T-cell (primary cell): ENCODE data around the gene AMZ1. TPM values are rescaled to one million over a fixed set of nuclear protein-coding genes. Genes with fewer than 3 reads are reported as not detected.
"Not testable (repeated sequence)": the region's sequence is repeated elsewhere in the genome, so short reads cannot be mapped to it uniquely, and the experiment has no call there.

Experiments used
- ATAC-seq, 4 experiments: fragments of 200-7000 bp in 3 of 4; fragments of 150-1000 bp in 1 of 4; cut with Tn5 transposase; replicated peaks in 1 of 4; 1 replicate in 3 of 4; 2 replicates in 1 of 4; pipeline ENCODE4 v1.10.0; 2021; ENCODE audit warnings: moderate library complexity in 3 of 4, mild to moderate bottlenecking in 2 of 4, moderate number of reproducible peaks in 1 of 4
- CTCF ChIA-PET, 2 donors: fragments of 300-600 bp; sonication (Branson Sonifier 250); formaldehyde crosslinking; loops; one replicate each; lab custom pipeline; 2022; ENCODE audit warnings: antibody characterized with exemption in 2 of 2; lab: Charles Lee
- POLR2A ChIA-PET, 2 donors: fragments of 300-600 bp; sonication (Branson Sonifier 250); formaldehyde crosslinking; loops; one replicate each; lab custom pipeline; 2022; ENCODE audit warnings: antibody characterized with exemption in 2 of 2; lab: Charles Lee
- DNase-seq, 35 experiments: peaks; one replicate each; pipeline versions ENCODE4 v3.0.0 to v3.0.0-alpha.2; 2013 to 2023
- H3K27ac ChIP-seq: one replicate; pipeline ENCODE4 v1.5.1; 2013; ENCODE audit warnings: low read length
- H3K27me3 ChIP-seq, 2 experiments: replicated peaks in 1 of 2; 1 replicate in 1 of 2; 2 replicates in 1 of 2; pipeline versions ENCODE4 v1.6.1 to v1.7.0; 2013; ENCODE audit warnings: low read length in 1 of 2, mixed read lengths in 1 of 2; ENCODE audit not compliant: control insufficient read depth in 2 of 2, insufficient read depth in 2 of 2; ENCODE audit errors: extremely low read depth in 1 of 2
- H3K36me3 ChIP-seq, 2 donors: 1 replicate in 1 of 2; 2 replicates in 1 of 2; pipeline versions ENCODE4 v1.6.1 to v1.7.0; 2013; ENCODE audit warnings: low read length in 1 of 2; ENCODE audit not compliant: control insufficient read depth in 2 of 2, insufficient read depth in 1 of 2; ENCODE audit errors: extremely low read depth in 1 of 2
- H3K4me1 ChIP-seq, 2 experiments: 1 replicate in 1 of 2; 2 replicates in 1 of 2; pipeline versions ENCODE4 v1.6.1 to v1.7.0; 2013; ENCODE audit warnings: low read length in 2 of 2, mixed read lengths in 1 of 2; ENCODE audit not compliant: insufficient read depth in 2 of 2, control insufficient read depth in 1 of 2; ENCODE audit errors: extremely low read depth in 1 of 2
- H3K4me3 ChIP-seq, 2 donors: 1 replicate in 1 of 2; 2 replicates in 1 of 2; pipeline versions ENCODE4 v1.5.1 to v1.7.0; 2013; ENCODE audit warnings: mild to moderate bottlenecking in 2 of 2, low read length in 1 of 2, moderate library complexity in 1 of 2; ENCODE audit not compliant: control insufficient read depth in 1 of 2; ENCODE audit errors: extremely low read depth in 1 of 2
- H3K9me3 ChIP-seq: 2 replicates; pipeline ENCODE4 v1.7.0; 2013
- H3K27ac Mint-ChIP-seq, 2 donors: one replicate each; pipeline ENCODE4 v1.8.0; 2020 to 2021; ENCODE audit warnings: mild to moderate bottlenecking in 2 of 2, mixed read lengths in 2 of 2
- H3K27me3 Mint-ChIP-seq, 2 donors: one replicate each; pipeline ENCODE4 v1.8.0; 2021 to 2022; ENCODE audit warnings: mixed read lengths in 2 of 2
- H3K36me3 Mint-ChIP-seq: one replicate; pipeline ENCODE4 v1.8.0; 2021; ENCODE audit warnings: mixed read lengths
- H3K4me1 Mint-ChIP-seq, 3 donors: one replicate each; pipeline ENCODE4 v1.8.0; 2020 to 2022; ENCODE audit warnings: mixed read lengths in 3 of 3, mild to moderate bottlenecking in 1 of 3
- H3K4me3 Mint-ChIP-seq, 3 donors: one replicate each; pipeline ENCODE4 v1.8.0; 2020 to 2022; ENCODE audit warnings: mild to moderate bottlenecking in 3 of 3, mixed read lengths in 3 of 3, moderate library complexity in 3 of 3
- H3K9me3 Mint-ChIP-seq, 3 donors: one replicate each; pipeline ENCODE4 v1.8.0; 2020 to 2022; ENCODE audit warnings: mixed read lengths in 3 of 3
- WGBS: methylation state at CpG from one replicate; pipeline ENCODE4 v1.1.5; 2013; ENCODE audit warnings: missing lambda C conversion rate; ENCODE audit not compliant: insufficient coverage; 5-methylcytosine and 5-hydroxymethylcytosine counted together
- total RNA-seq, 35 experiments: library from RNA in 6 of 35; stranded (reverse) in 6 of 35; fragments of 120-200 nt in 1 of 35; gene quantifications; one replicate each; pipeline versions ENCODE4 v1.2.1 to v1.2.4 and lab custom pipeline; 2013 to 2026

The AMZ1 gene
- total RNA-seq, 5 donors from 2014 or later (not counting 1 experiment from before 2014, with no cell fraction given), result 0.09 to 0.79 (median 0.30) TPM

GRCh38 chr7:2726316-2727018, 38.5 kb downstream of the AMZ1 start:
- no peak overlapping the region for H3K4me3 Mint-ChIP-seq
- H3K27ac ChIP-seq, result no peak overlapping the region
- no peak overlapping the region for H3K27ac Mint-ChIP-seq
- ChIA-PET CTCF (interaction anchor here in 1 of 2 donors (0.5 kb wide), 1 partner anchor 83 kb away, joined by 3 read pairs; no protein-coding TSS in a partner anchor), POLR2A (no interaction called here)
- no peaks in the 10 kb centered on the region for H3K4me1 ChIP-seq
- peaks cover 5 to 14% of the 10 kb centered on the region in 2 donors for H3K36me3 ChIP-seq
- WGBS, result 91% methylated on average over 14 of the region's 18 CpGs
- no peaks in the 10 kb centered on the region for H3K9me3 ChIP-seq
- no peak for ATAC-seq
- H3K9me3 Mint-ChIP-seq, result no peaks in the 10 kb centered on the region
- H3K4me3 ChIP-seq, result no peak overlapping the region
- no peaks in the 10 kb centered on the region for H3K4me1 Mint-ChIP-seq
- no peaks in the 10 kb centered on the region for H3K27me3 Mint-ChIP-seq
- no peaks in the 10 kb centered on the region for H3K27me3 ChIP-seq
- peak in 2 of 35 experiments; percentile 4 to 10 for DNase-seq
- peaks cover 49% of the 10 kb centered on the region for H3K36me3 Mint-ChIP-seq

GRCh38 chr7:2727206-2727605, 39.2 kb downstream of the AMZ1 start:
- peak in 1 of 35 experiments; percentile 1 for DNase-seq
- H3K9me3 Mint-ChIP-seq, H3K27ac ChIP-seq, H3K9me3 ChIP-seq, H3K27ac Mint-ChIP-seq, H3K4me1 Mint-ChIP-seq, ATAC-seq, H3K4me3 ChIP-seq, POLR2A ChIA-PET, H3K27me3 Mint-ChIP-seq, H3K4me1 ChIP-seq, H3K4me3 Mint-ChIP-seq, H3K27me3 ChIP-seq, CTCF ChIA-PET: not testable (repeated sequence)
- H3K36me3 ChIP-seq, result peaks cover 5 to 15% of the 10 kb centered on the region in 2 donors
- peaks cover 56% of the 10 kb centered on the region for H3K36me3 Mint-ChIP-seq
- 72% methylated on average over 5 of the region's 13 CpGs for WGBS

- Mint-ChIP-seq H3K27me3 (no peaks in the 10 kb centered on the region), H3K27ac (no peak overlapping the region), H3K4me1 (peaks cover 0 to 4% (median 0%) of the 10 kb centered on the region in 3 donors), H3K4me3 (no peak overlapping the region), H3K36me3 (peaks cover 63% of the 10 kb centered on the region), H3K9me3 (no peaks in the 10 kb centered on the region)
- Histone ChIP-seq H3K36me3 (peaks cover 8 to 15% of the 10 kb centered on the region in 2 donors), H3K9me3 (no peaks in the 10 kb centered on the region), H3K27ac (no peak overlapping the region), H3K4me1 (no peaks in the 10 kb centered on the region), H3K27me3 (no peaks in the 10 kb centered on the region), H3K4me3 (no peak overlapping the region)
- peak in 1 of 35 experiments; percentile 5 for DNase-seq
- CTCF ChIA-PET, result no interaction called here
- 100% methylated on average over 2 of the region's 15 CpGs for WGBS
- ATAC-seq, result no peak
- POLR2A ChIA-PET, result no interaction called here
These were observed 40.5 kb downstream of the AMZ1 start for GRCh38 chr7:2728316-2729030.

- no peak for ATAC-seq
These were observed 41.3 kb downstream of the AMZ1 start for GRCh38 chr7:2729031-2729892.

GRCh38 chr7:2729893-2730716, 42.1 kb downstream of the AMZ1 start:
- DNase-seq (peak in 2 of 35 experiments; percentile 11 to 20), ATAC-seq (no peak)
- H3K4me3 ChIP-seq, result no peak overlapping the region
- WGBS, result 93% methylated on average over 26 of the region's 33 CpGs
- peaks cover 3 to 9% of the 10 kb centered on the region in 2 experiments for H3K4me1 ChIP-seq
- no peak overlapping the region for H3K27ac ChIP-seq
- H3K27me3 ChIP-seq, result no peaks in the 10 kb centered on the region
- Mint-ChIP-seq H3K27me3 (no peaks in the 10 kb centered on the region), H3K4me1 (peaks cover 8 to 14% (median 12%) of the 10 kb centered on the region in 3 donors), H3K36me3 (peaks cover 61% of the 10 kb centered on the region), H3K4me3 (no peak overlapping the region), H3K27ac (no peak overlapping the region), H3K9me3 (no peaks in the 10 kb centered on the region)
- ChIA-PET CTCF (no interaction called here), POLR2A (no interaction called here)
- H3K36me3 ChIP-seq, result peaks cover 8 to 15% of the 10 kb centered on the region in 2 donors
- H3K9me3 ChIP-seq, result no peaks in the 10 kb centered on the region

More at GRCh38 chr7:2729031-2729892, 41.3 kb downstream of the AMZ1 start:
- H3K36me3 ChIP-seq, result peaks cover 8 to 15% of the 10 kb centered on the region in 2 donors
- 94% methylated on average over 33 of the region's 37 CpGs for WGBS
- H3K4me1 ChIP-seq, result peaks cover 0 to under 1% of the 10 kb centered on the region in 2 experiments
- Mint-ChIP-seq H3K27ac (no peak overlapping the region), H3K9me3 (no peaks in the 10 kb centered on the region), H3K4me1 (peaks cover 5% of the 10 kb centered on the region in 3 donors), H3K4me3 (no peak overlapping the region), H3K36me3 (peaks cover 63% of the 10 kb centered on the region), H3K27me3 (no peaks in the 10 kb centered on the region)
- no peaks in the 10 kb centered on the region for H3K27me3 ChIP-seq
- no peak overlapping the region for H3K4me3 ChIP-seq
- no peak overlapping the region for H3K27ac ChIP-seq
- DNase-seq, result peak in 1 of 35 experiments; percentile 18
- ChIA-PET POLR2A (no interaction called here), CTCF (no interaction called here)
- no peaks in the 10 kb centered on the region for H3K9me3 ChIP-seq
